ENCODE measurements around the gene PCDHA7. TPM values are rescaled to one million over a fixed set of nuclear protein-coding genes. Genes with fewer than 3 reads are reported as not detected.
A peak's percentile ranks its signal among the peaks of the same experiment; 100 is the strongest.
"Not testable (repeated sequence)": the region's sequence is repeated elsewhere in the genome, so short reads cannot be mapped to it uniquely, and the experiment has no call there.

PCDHA7 gene
- total RNA-seq, 1 donor from 2014 or later = 3.9 TPM

DNA sequence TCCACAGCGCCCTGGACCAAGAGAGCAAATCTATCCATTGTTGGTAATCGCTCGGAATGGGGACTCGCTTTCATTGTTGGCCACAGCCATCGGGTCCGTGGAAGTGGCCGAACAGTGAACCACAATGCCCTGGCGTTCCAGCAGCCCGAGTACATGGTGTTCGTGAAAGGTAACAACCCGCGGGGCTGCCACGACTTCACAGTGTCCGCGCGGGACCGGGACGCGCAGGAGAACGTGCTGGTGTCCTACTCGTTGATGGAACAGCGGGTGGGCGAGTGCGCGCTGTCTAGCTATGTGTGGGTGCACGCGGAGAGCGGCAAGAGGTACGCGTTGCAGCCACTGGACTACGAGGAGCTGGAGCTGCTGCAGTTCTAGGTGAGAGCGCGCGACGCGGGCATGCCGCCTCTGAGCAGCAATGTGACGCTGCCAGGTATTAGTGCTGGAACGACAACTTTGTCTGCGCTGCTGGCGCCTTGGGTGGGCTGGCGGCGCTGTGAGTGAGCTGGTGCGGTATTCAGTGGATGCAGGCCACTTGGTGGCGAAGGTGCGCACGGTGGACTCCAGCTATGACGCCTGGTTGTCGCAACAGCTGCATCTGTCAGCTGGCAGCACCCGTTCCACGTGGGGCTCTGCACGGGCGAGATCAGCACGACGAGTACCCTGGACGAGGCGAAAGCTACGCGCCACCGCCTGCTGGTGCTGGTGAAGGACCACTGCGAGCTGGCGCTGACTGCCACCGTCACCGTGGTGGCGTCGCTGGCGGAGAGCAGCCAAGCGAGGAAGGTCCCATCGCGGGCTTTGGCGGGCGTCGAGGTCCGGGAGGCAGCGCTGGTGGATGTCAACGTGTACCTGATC is 28.6 kb downstream of the PCDHA7 start:
- DNase-seq (ENCODE audit: low spot score) = no peak

GRCh38 chr5:140868721-140869554 is 34.9 kb downstream of the PCDHA7 start, which contains the start of gene PCDHA11:
Gene PCDHA11 (plus strand): TSS chr5:140868957. CDS start chr5:140869104, 147 bp downstream.
- no peak for DNase-seq (ENCODE audit: low spot score)

GRCh38 chr5:140869555-140869886 is 35.5 kb downstream of the PCDHA7 start:
- no peak for DNase-seq (ENCODE audit: low spot score)

- no peak for DNase-seq (ENCODE audit: low spot score)
These were observed 36.4 kb downstream of the PCDHA7 start for GRCh38 chr5:140870221-140871201.

GRCh38 chr5:140875085-140876065 is 41.3 kb downstream of the PCDHA7 start, which contains the start of gene PCDHA12:
Gene PCDHA12 (plus strand): TSS chr5:140875308. CDS start chr5:140875473, 165 bp downstream.
- no peak for DNase-seq (ENCODE audit: low spot score)

DNA sequence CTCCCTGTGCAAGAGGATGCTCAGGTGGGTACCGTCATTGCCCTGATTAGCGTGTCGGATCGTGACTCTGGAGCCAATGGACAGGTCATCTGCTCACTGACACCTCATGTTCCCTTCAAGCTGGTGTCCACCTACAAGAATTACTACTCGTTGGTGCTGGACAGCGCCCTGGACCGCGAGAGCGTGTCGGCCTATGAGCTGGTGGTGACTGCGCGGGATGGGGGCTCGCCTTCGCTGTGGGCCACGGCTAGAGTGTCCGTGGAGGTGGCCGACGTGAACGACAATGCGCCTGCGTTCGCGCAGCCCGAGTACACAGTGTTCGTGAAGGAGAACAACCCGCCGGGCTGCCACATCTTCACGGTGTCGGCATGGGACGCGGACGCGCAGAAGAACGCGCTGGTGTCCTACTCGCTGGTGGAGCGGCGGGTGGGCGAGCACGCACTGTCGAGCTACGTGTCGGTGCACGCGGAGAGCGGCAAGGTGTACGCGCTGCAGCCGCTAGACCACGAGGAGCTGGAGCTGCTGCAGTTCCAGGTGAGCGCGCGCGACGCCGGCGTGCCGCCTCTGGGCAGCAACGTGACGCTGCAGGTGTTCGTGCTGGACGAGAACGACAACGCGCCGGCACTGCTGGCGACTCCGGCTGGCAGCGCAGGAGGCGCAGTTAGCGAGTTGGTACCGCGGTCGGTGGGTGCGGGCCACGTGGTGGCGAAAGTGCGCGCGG is 42.6 kb downstream of the PCDHA7 start:
- DNase-seq (ENCODE audit: low spot score) = not testable (repeated sequence)

DNA sequence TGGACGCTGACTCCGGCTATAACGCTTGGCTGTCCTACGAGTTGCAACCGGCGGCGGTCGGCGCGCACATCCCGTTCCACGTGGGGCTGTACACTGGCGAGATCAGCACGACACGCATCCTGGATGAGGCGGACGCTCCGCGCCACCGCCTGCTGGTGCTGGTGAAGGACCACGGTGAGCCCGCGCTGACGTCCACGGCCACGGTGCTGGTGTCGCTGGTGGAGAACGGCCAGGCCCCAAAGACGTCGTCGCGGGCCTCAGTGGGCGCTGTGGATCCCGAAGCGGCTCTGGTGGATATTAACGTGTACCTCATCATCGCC is 43.2 kb downstream of the PCDHA7 start:
- DNase-seq (ENCODE audit: low spot score) = no peak

GRCh38 chr5:140881889-140882590 is 48.0 kb downstream of the PCDHA7 start, which contains the start of gene PCDHA13:
Gene PCDHA13 (plus strand): TSS chr5:140882124. CDS start chr5:140882269, 145 bp downstream.
- DNase-seq (ENCODE audit: low spot score) = peak; percentile 5

DNA sequence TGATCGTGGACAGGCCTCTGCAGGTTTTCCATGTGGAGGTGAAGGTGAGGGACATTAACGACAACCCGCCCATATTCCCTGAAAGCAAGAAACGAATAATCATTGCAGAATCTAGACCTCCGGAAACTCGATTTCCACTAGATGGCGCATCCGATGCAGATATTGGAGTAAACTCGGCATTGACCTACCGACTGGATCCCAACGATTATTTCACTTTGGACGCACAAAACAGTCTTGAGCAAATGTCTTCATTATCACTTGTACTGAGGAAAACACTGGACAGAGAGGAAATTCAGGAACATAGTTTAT is 48.5 kb downstream of the PCDHA7 start:
- DNase-seq (ENCODE audit: low spot score) = peak; percentile 1

DNA sequence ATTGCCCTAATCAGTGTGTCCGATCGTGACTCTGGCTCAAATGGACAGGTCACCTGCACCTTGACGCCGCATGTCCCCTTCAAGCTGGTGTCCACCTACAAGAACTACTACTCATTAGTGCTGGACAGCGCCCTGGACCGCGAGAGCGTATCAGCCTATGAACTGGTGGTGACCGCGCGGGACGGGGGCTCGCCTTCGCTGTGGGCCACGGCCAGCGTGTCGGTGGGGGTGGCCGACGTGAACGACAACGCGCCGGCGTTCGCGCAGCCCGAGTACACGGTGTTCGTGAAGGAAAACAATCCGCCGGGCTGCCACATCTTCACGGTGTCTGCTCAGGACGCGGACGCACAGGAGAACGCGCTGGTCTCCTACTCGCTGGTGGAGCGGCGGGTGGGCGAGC is 49.3 kb downstream of the PCDHA7 start:
- DNase-seq (ENCODE audit: low spot score) = no peak

GRCh38 chr5:140883927-140884697 is 50.0 kb downstream of the PCDHA7 start:
- no peak for DNase-seq (ENCODE audit: low spot score)

Other genes with a start within 250 kb of the PCDHA7 start
- gene CD14, start 201.1 kb upstream of the PCDHA7 start, total RNA-seq (ENCODE audit: insufficient read depth, low replicate concordance) = 66.7 TPM
- 7.5 TPM for gene TMCO6, start 194.8 kb upstream of the PCDHA7 start, total RNA-seq (ENCODE audit: insufficient read depth, low replicate concordance)
- 32.7 TPM for gene NDUFA2, start 186.6 kb upstream of the PCDHA7 start, total RNA-seq (ENCODE audit: insufficient read depth, low replicate concordance)
- 124 TPM for gene IK, start 186.4 kb upstream of the PCDHA7 start, total RNA-seq (ENCODE audit: insufficient read depth, low replicate concordance)
- gene WDR55, start 169.4 kb upstream of the PCDHA7 start, total RNA-seq (ENCODE audit: insufficient read depth, low replicate concordance) = 19.0 TPM
- 0.96 TPM for gene DND1, start 160.7 kb upstream of the PCDHA7 start, total RNA-seq (ENCODE audit: insufficient read depth, low replicate concordance)
- gene HARS1, start 142.9 kb upstream of the PCDHA7 start, total RNA-seq (ENCODE audit: insufficient read depth, low replicate concordance) = 31.1 TPM
- 20.0 TPM for gene HARS2, start 142.8 kb upstream of the PCDHA7 start, total RNA-seq (ENCODE audit: insufficient read depth, low replicate concordance)
- gene ZMAT2, start 133.8 kb upstream of the PCDHA7 start, total RNA-seq (ENCODE audit: insufficient read depth, low replicate concordance) = 35.4 TPM
- gene PCDHA1, start 48.1 kb upstream of the PCDHA7 start, total RNA-seq (ENCODE audit: insufficient read depth, low replicate concordance) = 5.3 TPM
- gene PCDHA2, start 39.4 kb upstream of the PCDHA7 start, total RNA-seq (ENCODE audit: insufficient read depth, low replicate concordance) = 3.4 TPM
- 4.3 TPM for gene PCDHA3, start 33.2 kb upstream of the PCDHA7 start, total RNA-seq (ENCODE audit: insufficient read depth, low replicate concordance)
- gene PCDHA4, start 27.2 kb upstream of the PCDHA7 start, total RNA-seq (ENCODE audit: insufficient read depth, low replicate concordance) = 1.9 TPM
- gene PCDHA5, start 12.7 kb upstream of the PCDHA7 start, total RNA-seq (ENCODE audit: insufficient read depth, low replicate concordance) = 8.4 TPM
- gene PCDHA6, start 6.3 kb upstream of the PCDHA7 start, total RNA-seq (ENCODE audit: insufficient read depth, low replicate concordance) = 3.1 TPM
- gene PCDHA8, start 6.9 kb downstream of the PCDHA7 start, total RNA-seq (ENCODE audit: insufficient read depth, low replicate concordance) = 6.0 TPM
- gene PCDHA9, start 14.1 kb downstream of the PCDHA7 start, total RNA-seq (ENCODE audit: insufficient read depth, low replicate concordance) = 0.96 TPM
- 2.6 TPM for gene PCDHA10, start 21.6 kb downstream of the PCDHA7 start, total RNA-seq (ENCODE audit: insufficient read depth, low replicate concordance)
- gene PCDHA11, start 34.7 kb downstream of the PCDHA7 start, total RNA-seq (ENCODE audit: insufficient read depth, low replicate concordance) = 1.2 TPM
- 2.9 TPM for gene PCDHA12, start 41.0 kb downstream of the PCDHA7 start, total RNA-seq (ENCODE audit: insufficient read depth, low replicate concordance)
- gene PCDHA13, start 47.9 kb downstream of the PCDHA7 start, total RNA-seq (ENCODE audit: insufficient read depth, low replicate concordance) = 2.6 TPM
- gene PCDHAC1, start 92.0 kb downstream of the PCDHA7 start, total RNA-seq (ENCODE audit: insufficient read depth, low replicate concordance) = 2.9 TPM
- gene PCDHAC2, start 132.2 kb downstream of the PCDHA7 start, total RNA-seq (ENCODE audit: insufficient read depth, low replicate concordance) = 3.4 TPM
- 0.24 TPM for gene PCDHB1, start 217.1 kb downstream of the PCDHA7 start, total RNA-seq (ENCODE audit: insufficient read depth, low replicate concordance)